HG03558 (cell line): ENCODE measurements around the gene RBL1.
"Not testable (repeated sequence)": the region's sequence is repeated elsewhere in the genome, so short reads cannot be mapped to it uniquely, and the experiment has no call there.

ENCODE experiments used
- ATAC-seq: cut with Tn5 transposase; IDR thresholded peaks from one replicate; pipeline ENCODE4 v1.9.1; 2021; ENCODE audit warnings: moderate number of reproducible peaks; ENCODE audit not compliant: unreplicated experiment; ENCODE audit errors: extremely low read depth

RBL1 gene

GRCh38 chr20:37095599-37096414 is at the start of gene RBL1:
RBL1 (minus strand) TSS chr20:37095997; CDS start chr20:37095928, 69 bp downstream.
- ATAC-seq = no peak

GRCh38 chr20:37144856-37145404 is 49.1 kb upstream of the RBL1 start:
- no peak for ATAC-seq

- no peak for ATAC-seq
These were observed 46.9 kb upstream of the RBL1 start for GRCh38 chr20:37142708-37143107.

GRCh38 chr20:37137547-37137946 is 41.8 kb upstream of the RBL1 start:
- ATAC-seq = no peak

GRCh38 chr20:37133952-37134351 is 38.2 kb upstream of the RBL1 start:
- no peak for ATAC-seq

GRCh38 chr20:37131486-37131885 is 35.7 kb upstream of the RBL1 start:
- no peak for ATAC-seq

- no peak for ATAC-seq
These were observed 33.0 kb upstream of the RBL1 start for GRCh38 chr20:37128803-37129202.

GRCh38 chr20:37126290-37126689 is 30.5 kb upstream of the RBL1 start:
- ATAC-seq = not testable (repeated sequence)

- no peak for ATAC-seq
These were observed 27.6 kb upstream of the RBL1 start for GRCh38 chr20:37123441-37123840.

- no peak for ATAC-seq
These were observed 24.7 kb upstream of the RBL1 start for GRCh38 chr20:37120497-37120896.

- ATAC-seq = no peak
These were observed 23.7 kb upstream of the RBL1 start for GRCh38 chr20:37119356-37120036.

GRCh38 chr20:37114012-37114411 is 18.2 kb upstream of the RBL1 start:
- ATAC-seq = no peak

- no peak for ATAC-seq
These were observed 16.2 kb upstream of the RBL1 start for GRCh38 chr20:37111926-37112455.

- no peak for ATAC-seq
These were observed 12.9 kb upstream of the RBL1 start for GRCh38 chr20:37108676-37109075.

GRCh38 chr20:37102571-37102970 is 6.8 kb upstream of the RBL1 start:
- no peak for ATAC-seq

GRCh38 chr20:37096415-37097041 is 731 bp upstream of the RBL1 start:
- no peak for ATAC-seq

GRCh38 chr20:37095108-37095598 is 644 bp downstream of the RBL1 start:
- no peak for ATAC-seq

- ATAC-seq = no peak
These were observed 5.4 kb downstream of the RBL1 start for GRCh38 chr20:37090407-37090806.

- ATAC-seq = no peak
These were observed 14.0 kb downstream of the RBL1 start for GRCh38 chr20:37081717-37082289.

GRCh38 chr20:37077009-37077408 is 18.8 kb downstream of the RBL1 start:
- ATAC-seq = no peak
